Measurements from ENCODE around the gene SGMS2.

DNA sequence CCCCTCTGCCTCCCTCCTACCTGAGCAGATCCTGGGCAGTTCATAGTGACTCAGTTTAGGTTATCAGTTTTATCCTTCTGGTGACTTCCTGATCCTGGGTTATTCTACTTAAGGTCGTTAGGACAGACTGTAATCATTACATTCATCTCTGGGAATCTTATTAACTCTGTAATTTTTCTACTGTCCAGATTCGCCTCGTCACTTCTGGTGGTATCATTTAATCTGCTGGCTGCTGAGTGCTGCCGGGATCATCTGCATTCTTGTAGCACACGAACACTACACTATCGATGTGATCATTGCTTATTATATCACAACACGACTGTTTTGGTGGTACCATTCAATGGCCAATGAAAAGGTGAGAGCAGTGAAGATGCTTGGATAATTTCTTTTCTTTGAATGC lies 83.6 kb downstream of the SGMS2 start:
- TF ChIP-seq, protein P1, sequence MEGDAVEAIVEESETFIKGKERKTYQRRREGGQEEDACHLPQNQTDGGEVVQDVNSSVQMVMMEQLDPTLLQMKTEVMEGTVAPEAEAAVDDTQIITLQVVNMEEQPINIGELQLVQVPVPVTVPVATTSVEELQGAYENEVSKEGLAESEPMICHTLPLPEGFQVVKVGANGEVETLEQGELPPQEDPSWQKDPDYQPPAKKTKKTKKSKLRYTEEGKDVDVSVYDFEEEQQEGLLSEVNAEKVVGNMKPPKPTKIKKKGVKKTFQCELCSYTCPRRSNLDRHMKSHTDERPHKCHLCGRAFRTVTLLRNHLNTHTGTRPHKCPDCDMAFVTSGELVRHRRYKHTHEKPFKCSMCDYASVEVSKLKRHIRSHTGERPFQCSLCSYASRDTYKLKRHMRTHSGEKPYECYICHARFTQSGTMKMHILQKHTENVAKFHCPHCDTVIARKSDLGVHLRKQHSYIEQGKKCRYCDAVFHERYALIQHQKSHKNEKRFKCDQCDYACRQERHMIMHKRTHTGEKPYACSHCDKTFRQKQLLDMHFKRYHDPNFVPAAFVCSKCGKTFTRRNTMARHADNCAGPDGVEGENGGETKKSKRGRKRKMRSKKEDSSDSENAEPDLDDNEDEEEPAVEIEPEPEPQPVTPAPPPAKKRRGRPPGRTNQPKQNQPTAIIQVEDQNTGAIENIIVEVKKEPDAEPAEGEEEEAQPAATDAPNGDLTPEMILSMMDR (IDR thresholded peaks at IDR 0.05): no peak
- TF ChIP-seq EZH2 (IDR thresholded peaks at IDR 0.05) (no peak), EZH2phosphoT487 (IDR thresholded peaks at IDR 0.05) (no peak)

All from neural progenitor cell (in vitro differentiated cells).